CD4-positive, alpha-beta T cell treated with Interferon alpha-2 for 1 hour (primary cell): ENCODE data around the gene NELFCD.
A peak's percentile ranks its signal among the peaks of the same experiment; 100 is the strongest.
"Not testable (repeated sequence)": the region's sequence is repeated elsewhere in the genome, so short reads cannot be mapped to it uniquely, and the experiment has no call there.

Source experiments
- DNase-seq, 2 donors: peaks; one replicate each; pipeline ENCODE4 v3.0.0-alpha.2; 2020 to 2022

Gene NELFCD

DNA sequence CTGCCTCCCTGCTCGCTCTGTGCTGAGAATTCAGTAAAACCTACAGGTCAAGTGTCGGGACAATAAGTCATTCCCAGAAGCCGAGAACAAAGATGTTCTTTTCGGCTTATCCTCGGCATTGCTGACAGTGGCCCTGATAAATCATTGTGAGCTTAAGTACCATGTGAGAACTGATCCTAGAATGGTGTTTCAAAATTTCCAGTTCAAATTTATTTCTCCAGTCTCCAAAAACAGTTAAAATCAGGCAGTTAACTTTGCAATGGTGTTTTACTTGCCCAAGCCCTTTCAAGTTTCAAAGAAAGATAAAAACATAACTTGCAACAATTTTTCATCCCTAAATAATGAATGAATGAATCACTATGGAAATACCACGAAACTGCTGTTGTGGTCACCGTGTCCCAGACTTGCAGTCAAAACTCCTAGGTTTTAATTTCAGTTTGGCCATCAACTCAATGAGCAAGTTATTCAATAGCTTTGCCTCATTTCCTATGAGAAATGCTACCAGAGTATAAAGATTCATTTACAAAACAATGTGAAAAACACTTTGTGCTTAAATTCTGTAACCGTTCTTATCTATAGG, 46.8 kb downstream of the NELFCD start:
- DNase-seq = no peak

DNA sequence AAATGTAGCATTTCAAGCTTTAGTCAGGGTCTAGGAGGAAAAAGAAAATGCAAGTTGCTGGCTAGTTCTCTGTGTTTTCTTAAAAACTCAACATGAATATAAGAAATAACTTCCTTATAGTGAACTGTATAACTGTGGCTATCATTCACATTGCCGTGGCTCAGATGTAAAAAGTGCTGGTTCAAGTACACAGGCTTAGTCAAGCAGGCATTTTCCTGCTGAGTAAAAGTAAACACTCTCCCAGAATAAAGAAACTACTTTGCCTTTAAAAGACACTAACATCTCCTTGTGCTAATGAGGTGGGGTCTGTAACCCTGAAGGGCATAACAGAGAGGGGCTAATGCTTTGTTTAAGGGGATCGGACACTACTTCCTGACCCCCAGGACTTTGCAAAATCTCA, 47.8 kb downstream of the NELFCD start:
- no peak for DNase-seq

- no peak for DNase-seq
Measured at GRCh38 chr20:59030911-59031563, 50.0 kb downstream of the NELFCD start.

- DNase-seq = peak in 1 of 2 donors; percentile 42
Measured at GRCh38 chr20:59031564-59032022, 50.5 kb downstream of the NELFCD start.

GRCh38 chr20:59032023-59032712, 51.1 kb downstream of the NELFCD start, which contains the start of gene ATP5F1E:
TSS of gene ATP5F1E (minus strand) at chr20:59032335. CDS start at chr20:59032251, 84 bp downstream.
- DNase-seq = peak; percentile 97 to 98

DNA sequence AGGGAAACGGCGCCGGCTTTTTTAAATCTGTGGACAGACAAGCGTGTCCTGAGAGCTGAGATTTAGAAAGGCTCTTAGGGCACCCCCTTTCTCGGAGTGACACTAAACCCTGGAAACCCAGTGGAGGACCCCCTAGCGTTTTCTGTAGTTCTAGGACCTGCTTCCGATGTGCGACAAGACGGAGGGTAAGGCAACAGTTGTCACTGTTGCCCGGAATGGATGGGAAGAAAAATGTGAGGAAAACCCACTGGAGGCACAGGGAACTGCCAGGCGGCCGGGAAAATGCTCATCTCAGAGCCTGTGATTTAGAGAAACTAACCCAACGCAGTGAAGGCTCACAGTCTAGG, 51.6 kb downstream of the NELFCD start:
- DNase-seq = no peak

GRCh38 chr20:59033093-59033492, 52.0 kb downstream of the NELFCD start:
- no peak for DNase-seq

DNA sequence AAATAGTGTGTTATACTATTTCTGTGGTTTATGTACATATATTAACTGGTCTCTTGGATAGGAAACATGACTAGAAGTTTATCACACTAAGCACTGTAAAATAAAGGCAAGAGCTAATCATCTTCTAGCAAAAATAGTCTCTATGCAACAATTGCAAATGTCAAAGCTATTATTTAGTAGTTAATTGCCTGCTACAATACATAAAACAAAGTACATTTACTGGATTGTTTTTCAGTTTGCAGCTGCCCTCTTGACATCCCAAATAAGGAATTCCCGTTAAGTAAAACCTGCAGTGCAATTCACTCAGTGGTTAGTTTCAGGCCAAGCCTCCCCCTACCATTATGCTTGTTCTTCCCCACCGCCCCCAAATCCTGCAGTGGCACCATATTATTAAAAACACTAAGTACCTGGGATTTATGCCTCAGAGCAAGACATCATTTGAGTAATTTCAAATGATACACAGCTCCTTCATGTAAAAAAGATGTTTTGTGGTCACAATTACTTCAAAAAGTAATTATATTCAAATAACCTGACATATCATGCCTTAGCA, 52.6 kb downstream of the NELFCD start:
- no peak for DNase-seq

- no peak for DNase-seq
Measured at GRCh38 chr20:59035381-59035780, 54.3 kb downstream of the NELFCD start.

- no peak for DNase-seq
Measured at GRCh38 chr20:59037386-59037785, 56.3 kb downstream of the NELFCD start.

DNA sequence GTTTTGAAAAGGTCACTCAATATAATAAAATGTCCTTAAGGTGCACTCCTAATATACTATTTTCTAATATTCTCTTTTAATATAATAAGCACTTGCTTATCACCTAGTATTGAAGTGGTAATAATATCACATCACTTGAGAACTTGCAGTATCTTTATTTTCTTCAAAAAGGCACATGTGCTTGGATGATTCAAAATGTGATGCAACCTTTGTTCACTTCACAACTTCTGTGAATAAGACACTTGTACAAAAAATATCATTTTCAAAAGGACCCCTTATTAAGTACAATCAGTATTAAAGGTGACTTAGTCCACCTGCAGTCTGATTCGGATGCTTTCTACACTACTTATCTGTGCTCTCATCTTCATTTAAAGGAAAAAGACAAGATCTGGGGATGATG, 58.2 kb downstream of the NELFCD start:
- DNase-seq = peak in 1 of 2 donors; percentile 18

GRCh38 chr20:59040667-59041066, 59.6 kb downstream of the NELFCD start:
- DNase-seq = no peak

DNA sequence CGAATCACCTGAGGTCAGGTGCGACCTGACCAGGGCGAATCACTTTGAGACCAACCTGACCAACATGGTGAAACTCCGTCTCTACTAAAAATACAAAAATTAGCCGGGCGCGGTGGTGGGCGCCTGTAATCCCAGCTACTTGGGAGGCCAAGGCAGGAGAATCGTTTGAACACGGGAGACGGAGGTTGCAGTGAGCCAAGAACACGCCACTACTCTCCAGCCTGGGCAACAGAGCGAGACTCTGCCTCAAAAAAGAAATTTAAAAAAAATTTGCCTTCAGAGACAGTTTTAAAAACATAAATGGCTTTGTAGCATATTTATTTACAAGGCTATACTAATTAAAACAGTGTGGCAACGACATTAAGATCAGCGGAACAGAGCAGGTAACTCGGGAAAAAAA, 60.4 kb downstream of the NELFCD start:
- not testable (repeated sequence) for DNase-seq

GRCh38 chr20:59042151-59042795, 61.2 kb downstream of the NELFCD start, which contains the start of gene PRELID3B:
TSS of gene PRELID3B (minus strand) at chr20:59042786. CDS start at chr20:59042730, 56 bp downstream.
- peak in 1 of 2 donors; percentile 43 for DNase-seq

DNA sequence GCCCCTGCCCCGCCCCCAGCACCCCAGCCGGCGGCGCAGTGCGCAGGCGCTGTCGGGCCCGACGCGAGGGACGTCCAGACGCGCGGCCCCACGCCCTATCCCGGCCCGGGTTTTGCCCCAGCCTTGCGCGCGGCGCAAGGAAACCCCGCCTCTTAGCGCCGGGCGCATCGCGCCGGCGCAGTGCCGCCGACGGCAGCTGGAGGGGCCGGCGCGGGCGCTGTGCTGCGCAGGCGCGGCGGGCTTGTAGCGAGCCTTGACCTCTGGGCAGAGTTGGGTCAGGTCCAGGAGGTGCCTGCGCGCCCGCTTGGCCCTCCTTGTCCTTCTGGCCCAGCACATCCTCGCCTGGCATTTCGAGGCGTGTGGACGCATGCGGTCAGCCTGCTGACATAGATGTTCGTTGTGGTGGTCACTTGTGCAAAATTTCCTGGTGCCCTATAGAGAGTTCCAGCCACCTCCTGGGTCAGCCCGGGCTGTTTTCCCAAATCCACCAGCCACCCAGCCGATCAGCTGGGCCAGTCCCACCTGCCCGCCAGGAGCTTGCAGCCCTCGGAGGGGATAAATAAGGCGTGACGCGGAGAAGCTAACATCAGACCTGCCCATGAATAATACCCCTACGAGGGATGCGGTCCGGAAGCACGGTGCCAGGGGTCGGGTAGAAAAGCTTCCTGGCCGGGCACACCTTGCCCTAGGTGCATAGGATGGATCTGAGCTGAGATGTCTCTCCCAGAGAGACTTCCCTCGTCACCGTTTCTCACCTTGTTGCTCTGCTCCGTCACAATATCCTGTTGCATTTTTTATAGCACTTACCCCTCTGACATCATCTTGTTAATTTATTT, 62.0 kb downstream of the NELFCD start:
- DNase-seq = peak; percentile 95 to 96

GRCh38 chr20:59043698-59044097, 62.6 kb downstream of the NELFCD start:
- DNase-seq = no peak

GRCh38 chr20:59044295-59044694, 63.2 kb downstream of the NELFCD start:
- DNase-seq = no peak
